Caki2 (cell line): Measurements from ENCODE around the gene PDK3. TPM values are rescaled to one million over a fixed set of nuclear protein-coding genes. Genes with fewer than 3 reads are reported as not detected.

Experiments
- DNase-seq: peaks from one replicate; pipeline ENCODE4 v3.0.0-alpha.2; 2015; ENCODE audit warnings: low read depth
- in situ Hi-C: cut with HindIII; loops from 2 replicates; pipeline ENCODE4 v1.10.0; 2016; ENCODE audit warnings: low sequenced_read_pairs, low pct_unique_long_range_greater_than_20kb, mixed read lengths
- total RNA-seq: library from RNA; depleted of rRNA; stranded (reverse); fragments of >200 nt; shearing (Covaris generic); gene quantifications from 2 replicates; pipeline ENCODE4 v1.2.3, GENCODE V29; 2014; ENCODE audit warnings: low replicate concordance

Gene PDK3
- total RNA-seq, 1 experiment from 2014 or later = 21.1 TPM

GRCh38 chrX:24478509-24478908, 13.4 kb downstream of the PDK3 start:
- no peak for DNase-seq
- in situ Hi-C loops = no loop called here

- DNase-seq = peak; percentile 91
- in situ Hi-C loops = no loop called here
These were observed 14.8 kb downstream of the PDK3 start for GRCh38 chrX:24479924-24480323.

- DNase-seq = no peak
- in situ Hi-C loops = no loop called here
These were observed 15.3 kb downstream of the PDK3 start for GRCh38 chrX:24480400-24480865.

- in situ Hi-C loops = no loop called here
- peak; percentile 62 for DNase-seq
These were observed 17.8 kb downstream of the PDK3 start for GRCh38 chrX:24482823-24483415.

GRCh38 chrX:24483596-24483995, 18.5 kb downstream of the PDK3 start:
- no peak for DNase-seq
- in situ Hi-C loops = no loop called here

GRCh38 chrX:24485323-24485722, 20.2 kb downstream of the PDK3 start:
- in situ Hi-C loops = no loop called here
- DNase-seq = no peak

- DNase-seq = peak; percentile 59
- in situ Hi-C loops = no loop called here
These were observed 21.0 kb downstream of the PDK3 start for GRCh38 chrX:24485976-24486680.

GRCh38 chrX:24487571-24487970, 22.5 kb downstream of the PDK3 start:
- DNase-seq = no peak
- in situ Hi-C loops = no loop called here

GRCh38 chrX:24491741-24492140, 26.7 kb downstream of the PDK3 start:
- in situ Hi-C loops = no loop called here
- DNase-seq = no peak

GRCh38 chrX:24493740-24494581, 28.9 kb downstream of the PDK3 start:
- in situ Hi-C loops = no loop called here

GRCh38 chrX:24494647-24495075, 29.6 kb downstream of the PDK3 start:
- in situ Hi-C loops = no loop called here
- DNase-seq = peak; percentile 71

More at GRCh38 chrX:24493740-24494581, 28.9 kb downstream of the PDK3 start:
- DNase-seq = no peak

- in situ Hi-C loops = no loop called here
These were observed 30.6 kb downstream of the PDK3 start for GRCh38 chrX:24495700-24496099.

GRCh38 chrX:24498181-24498580, 33.1 kb downstream of the PDK3 start:
- DNase-seq = peak; percentile 31
- in situ Hi-C loops = no loop called here

More at GRCh38 chrX:24495700-24496099, 30.6 kb downstream of the PDK3 start:
- no peak for DNase-seq

GRCh38 chrX:24498975-24499374, 33.9 kb downstream of the PDK3 start:
- in situ Hi-C loops = no loop called here

GRCh38 chrX:24506082-24506481, 41.0 kb downstream of the PDK3 start:
- in situ Hi-C loops = no loop called here
- DNase-seq = peak; percentile 47

More at GRCh38 chrX:24498975-24499374, 33.9 kb downstream of the PDK3 start:
- peak; percentile 19 for DNase-seq

- in situ Hi-C loops = no loop called here
- DNase-seq = no peak
These were observed 43.3 kb downstream of the PDK3 start for GRCh38 chrX:24508375-24508774.

- DNase-seq = no peak
- in situ Hi-C loops = no loop called here
These were observed 48.3 kb downstream of the PDK3 start for GRCh38 chrX:24513416-24513815.

- in situ Hi-C loops = no loop called here
These were observed 50.4 kb downstream of the PDK3 start for GRCh38 chrX:24515447-24515846.

GRCh38 chrX:24520472-24520871, 55.4 kb downstream of the PDK3 start:
- DNase-seq = no peak
- in situ Hi-C loops = no loop called here

More at GRCh38 chrX:24515447-24515846, 50.4 kb downstream of the PDK3 start:
- no peak for DNase-seq
